ENCODE results near the gene MUC15.

The MUC15 gene

DNA sequence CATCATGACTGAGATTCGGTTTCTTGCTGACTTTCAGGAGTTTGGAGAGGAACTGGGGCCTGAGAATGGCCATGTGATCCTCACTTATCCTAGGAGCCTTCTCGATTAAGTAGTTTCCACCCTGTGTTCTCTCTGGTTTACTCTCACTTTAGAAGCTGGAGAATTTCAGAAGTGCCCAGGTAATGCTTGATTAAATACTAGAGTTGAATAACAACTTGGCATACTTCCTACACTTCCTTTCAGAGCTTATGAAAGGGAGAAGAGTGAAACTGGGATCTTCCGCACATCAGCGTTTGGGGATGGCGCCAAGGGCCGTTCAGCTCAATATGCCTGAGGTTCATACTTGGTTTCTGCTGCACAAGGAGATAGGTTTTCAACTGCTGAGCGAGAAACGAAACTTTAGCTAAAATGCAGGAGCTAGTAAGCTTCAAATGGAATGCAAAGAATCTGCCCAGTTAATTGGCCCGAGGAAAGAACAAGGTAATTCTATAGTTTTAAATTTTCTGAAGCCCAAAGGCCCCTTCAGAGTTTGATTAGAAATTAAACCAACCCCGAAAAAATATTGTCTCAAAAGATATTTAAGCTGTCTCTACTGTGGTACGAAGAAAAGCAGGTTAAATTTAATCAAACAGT is 823 bp upstream of the MUC15 start:
- DNase-seq: no peak

DNA sequence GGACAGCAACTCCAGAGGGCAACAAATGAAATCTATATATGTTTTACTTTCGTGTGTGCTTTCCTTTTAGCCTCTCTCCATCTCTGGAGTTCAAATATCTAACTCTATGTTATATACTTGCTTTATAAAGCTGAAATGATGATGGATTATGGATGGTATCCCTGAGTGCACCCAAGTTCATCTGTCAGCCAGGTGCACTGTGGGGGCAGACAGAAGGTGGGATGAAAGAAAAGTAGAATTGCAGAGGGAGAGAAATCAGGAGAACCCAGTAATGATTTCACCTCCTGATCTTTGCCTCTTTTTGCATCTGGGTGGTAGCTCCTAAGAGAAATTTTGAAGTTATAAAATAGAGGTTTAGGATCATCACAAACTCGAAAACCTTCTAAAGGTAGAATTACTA is 2.4 kb downstream of the MUC15 start:
- DNase-seq: no peak

- no peak for DNase-seq
These were observed 13.9 kb downstream of the MUC15 start for GRCh38 chr11:26558190-26558589.

- no peak for DNase-seq
These were observed 14.4 kb downstream of the MUC15 start for GRCh38 chr11:26557666-26558065.

GRCh38 chr11:26556582-26556981 is 15.5 kb downstream of the MUC15 start:
- no peak for DNase-seq

GRCh38 chr11:26554455-26554854 is 17.6 kb downstream of the MUC15 start:
- no peak for DNase-seq

DNA sequence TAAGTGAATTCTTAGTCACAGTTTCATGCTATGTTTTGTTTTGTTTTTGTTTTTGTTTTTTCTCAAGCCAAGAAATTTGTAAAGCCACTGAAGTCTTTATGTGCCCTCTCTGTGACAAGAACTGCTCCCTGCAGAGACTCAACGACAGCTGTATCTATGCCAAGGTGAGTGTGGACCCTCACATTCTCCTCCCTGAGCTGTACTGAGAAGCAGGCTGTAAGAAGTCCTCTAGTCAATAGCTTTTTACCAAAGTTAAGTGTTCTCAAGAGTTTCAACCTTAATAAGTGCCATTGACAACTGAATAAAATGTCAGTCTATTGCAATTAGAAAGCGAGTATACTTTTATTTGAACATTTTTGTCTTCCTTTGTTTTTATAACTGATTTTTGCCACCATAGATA is 18.9 kb downstream of the MUC15 start:
- no peak for DNase-seq

DNA sequence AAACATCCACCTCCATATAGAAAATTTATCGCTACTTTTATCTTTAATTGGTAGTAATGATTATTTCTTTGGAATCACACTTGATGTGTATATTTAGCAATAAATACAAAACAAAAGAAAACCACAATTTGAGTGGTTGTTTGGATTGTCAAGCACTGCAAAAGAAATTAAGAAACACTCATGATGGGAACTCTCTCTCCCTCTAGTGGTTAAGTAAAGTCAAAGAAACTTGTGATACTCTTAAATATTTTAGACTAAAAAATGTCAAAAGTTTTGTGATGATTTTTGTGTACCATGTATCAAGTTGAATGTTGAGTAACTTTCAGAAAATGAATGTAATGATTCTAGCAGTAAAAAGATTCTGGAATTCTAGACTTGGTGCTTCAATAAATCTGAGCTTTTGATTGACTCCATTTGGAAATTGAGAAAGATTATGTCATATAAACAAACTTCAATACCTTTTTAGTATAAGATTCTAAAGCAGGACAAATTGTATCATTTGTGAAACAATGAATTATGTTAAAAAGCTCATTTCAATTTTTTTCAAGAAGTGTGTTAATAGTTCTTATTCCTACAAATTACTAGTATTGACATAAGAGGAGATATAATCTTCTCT is 20.8 kb downstream of the MUC15 start:
- peak; percentile 1 for DNase-seq

GRCh38 chr11:26550022-26550421 is 22.0 kb downstream of the MUC15 start:
- DNase-seq: no peak

GRCh38 chr11:26549176-26549575 is 22.9 kb downstream of the MUC15 start:
- DNase-seq: no peak

GRCh38 chr11:26541870-26542269 is 30.2 kb downstream of the MUC15 start:
- DNase-seq: no peak

- DNase-seq: no peak
These were observed 32.5 kb downstream of the MUC15 start for GRCh38 chr11:26539517-26539916.

GRCh38 chr11:26537341-26537740 is 34.7 kb downstream of the MUC15 start:
- no peak for DNase-seq

GRCh38 chr11:26527685-26528084 is 44.4 kb downstream of the MUC15 start:
- no peak for DNase-seq

GRCh38 chr11:26522912-26523610 is 49.0 kb downstream of the MUC15 start:
- peak; percentile 38 for DNase-seq

GRCh38 chr11:26519469-26519868 is 52.6 kb downstream of the MUC15 start:
- no peak for DNase-seq

- DNase-seq: no peak
These were observed 59.9 kb downstream of the MUC15 start for GRCh38 chr11:26512196-26512595.

GRCh38 chr11:26510756-26511155 is 61.3 kb downstream of the MUC15 start:
- no peak for DNase-seq

- no peak for DNase-seq
These were observed 61.9 kb downstream of the MUC15 start for GRCh38 chr11:26510164-26510563.
